GM12878 (cell line): Measurements from ENCODE around the gene IGSF22. TPM values are rescaled to one million over a fixed set of nuclear protein-coding genes. Genes with fewer than 3 reads are reported as not detected.

Experiments used
- ATAC-seq: fragments of 200-7000 bp; cut with Tn5 transposase; 3 replicates; pipeline ENCODE4 v1.9.1; 2020; ENCODE audit warnings: mild to moderate bottlenecking, moderate library complexity
- BruUV-seq: library from RNA; stranded (reverse); fragments of 400-500 nt; replicated peaks from 2 replicates; lab custom pipeline; 2021; lab: Mats Ljungman, UMichigan
- CTCF ChIA-PET: fragments of 300-600 bp; sonication (Branson Sonifier 250); formaldehyde crosslinking; extraction: SDS; loops from one replicate; lab custom pipeline; 2021; ENCODE audit warnings: inconsistent platforms; lab: Yijun Ruan, JAX
- POLR2A ChIA-PET: fragments of 350-600 bp; formaldehyde crosslinking; extraction: SDS; loops from one replicate; lab custom pipeline; 2021; ENCODE audit warnings: inconsistent platforms; lab: Charles Lee
- RAD21 ChIA-PET: fragments of 300-600 bp; sonication (Branson Sonifier 250); formaldehyde crosslinking; loops from one replicate; lab custom pipeline; 2023; ENCODE audit warnings: antibody characterized with exemption; ENCODE audit not compliant: unreplicated experiment; lab: Charles Lee
- SMC1A ChIA-PET: fragments of 300-600 bp; sonication (Branson Sonifier 250); formaldehyde crosslinking; loops from one replicate; lab custom pipeline; 2023; ENCODE audit not compliant: unreplicated experiment, uncharacterized antibody; lab: Charles Lee
- DNase-seq: peaks from one replicate; pipeline ENCODE4 v3.0.0-alpha.2; 2011; ENCODE audit warnings: low read depth, low spot score
- FAIRE-seq: peaks from 3 replicates; lab custom pipeline; 2011; peaks lifted over from hg19 to GRCh38; lab: Jason Lieb, UNC
- H2AFZ ChIP-seq: 2 replicates; pipeline ENCODE4 v1.6.0; 2011; ENCODE audit warnings: low read depth, low read length, control low read depth; ENCODE audit not compliant: control insufficient read depth
- H3K27ac ChIP-seq: 2 replicates; pipeline ENCODE4 v1.5.1; 2011; ENCODE audit warnings: control low read depth; ENCODE audit not compliant: control insufficient read depth, insufficient read depth
- H3K27me3 ChIP-seq, 2 experiments: replicated peaks in 1 of 2; 2 replicates each; pipeline versions ENCODE4 v1.6.0 to v1.6.1; 2011; ENCODE audit warnings: low read length in 1 of 2; ENCODE audit not compliant: control insufficient read depth in 2 of 2, insufficient read depth in 2 of 2
- H3K36me3 ChIP-seq, 2 experiments: 2 replicates each; pipeline ENCODE4 v1.5.1; 2011; ENCODE audit warnings: low read length in 1 of 2; ENCODE audit not compliant: control insufficient read depth in 2 of 2, insufficient read depth in 2 of 2
- H3K4me1 ChIP-seq: 2 replicates; pipeline ENCODE4 v1.6.1; 2011; ENCODE audit warnings: mild to moderate bottlenecking, low read length, moderate library complexity, mixed read lengths; ENCODE audit not compliant: control insufficient read depth, insufficient read depth
- H3K4me2 ChIP-seq: 2 replicates; pipeline ENCODE4 v1.6.0; 2011; ENCODE audit warnings: control low read depth; ENCODE audit not compliant: control insufficient read depth, insufficient read depth
- H3K4me3 ChIP-seq: fragments of 200-600 bp; sonication (generic); 2 replicates; pipeline ENCODE4 v1.5.1; 2016
- H3K79me2 ChIP-seq: 2 replicates; pipeline ENCODE4 v1.6.0; 2011; ENCODE audit warnings: low read length; ENCODE audit not compliant: control insufficient read depth, insufficient read depth
- H3K9ac ChIP-seq: 2 replicates; pipeline ENCODE4 v1.8.0; 2011; ENCODE audit warnings: low read length, control low read depth, mixed read lengths; ENCODE audit not compliant: control insufficient read depth, insufficient read depth
- H3K9me3 ChIP-seq: replicated peaks from 3 replicates; pipeline ENCODE4 v1.5.1; 2011; ENCODE audit warnings: mild to moderate bottlenecking, low read length; ENCODE audit not compliant: control insufficient read depth, insufficient read depth
- H4K20me1 ChIP-seq: 2 replicates; pipeline ENCODE4 v1.6.0; 2011; ENCODE audit not compliant: control insufficient read depth, insufficient read depth
- BRCA1 ChIP-seq: IDR thresholded peaks from 2 replicates; pipeline ENCODE4 v1.6.1; 2011; ENCODE audit warnings: low read depth, low read length, improper control_type of control experiment
- ESRRA ChIP-seq: IDR thresholded peaks from 2 replicates; pipeline ENCODE4 v1.6.1; 2012; ENCODE audit warnings: mild to moderate bottlenecking, low read length, improper control_type of control experiment
- ZBTB40 ChIP-seq: fragments of 450-650 bp; IDR thresholded peaks from 2 replicates; pipeline ENCODE4 v1.6.1; 2016; ENCODE audit warnings: mild to moderate bottlenecking, moderate library complexity, borderline replicate concordance
- WGBS: methylation state at CpG from one replicate; pipeline ENCODE4 v1.1.6; 2016; ENCODE audit warnings: low lambda C conversion rate; ENCODE audit not compliant: insufficient replicate concordance, insufficient coverage; ENCODE audit errors: missing lambda C conversion rate; 5-methylcytosine and 5-hydroxymethylcytosine counted together
- in situ Hi-C: fragments of 300-500 bp; cut with MboI; formaldehyde crosslinking; loops from 9 replicates; pipeline ENCODE4 v1.14.3; 2018; ENCODE audit warnings: mixed read lengths
- intact Hi-C: fragments of 100-400 bp; cut with micrococcal nuclease; formaldehyde crosslinking; loops from one replicate; pipeline ENCODE4 v1.14.2; 2022; ENCODE audit not compliant: unreplicated experiment
- polyA plus RNA-seq, 11 experiments: library from polyadenylated mRNA; depleted of rRNA in 4 of 11; unstranded in 6 of 11; stranded (reverse) in 5 of 11; fragments of >200 nt; fragmentation: Nextera tagmentation in 4 of 11; fragmentation: Illumina TruSeq in 1 of 11; extraction: Ambion mirVana in 4 of 11; extraction: Trizol in 1 of 11; gene quantifications; 1 replicate in 1 of 11; 2 replicates in 10 of 11; pipeline versions ENCODE4 v1.2.1 to v1.2.3, GENCODE V29; 2011 to 2016; ENCODE audit warnings: inconsistent platforms in 2 of 11, missing spikeins in 2 of 11, low read depth in 1 of 11
- total RNA-seq, 4 experiments: library from RNA; depleted of rRNA in 3 of 4; stranded (reverse); fragments of >200 nt in 3 of 4; fragmentation: Illumina TruSeq in 1 of 4; extraction: Trizol in 1 of 4; gene quantifications; 2 replicates each; pipeline versions ENCODE4 v1.2.1 to v1.2.3, GENCODE V29; 2013 to 2021

The IGSF22 gene
- total and polyA plus RNA-seq, 10 of the 15 experiments (the other 5 are each of a cell fraction or from before 2014, with no cell fraction given), result 0.02 to 0.18 TPM; not detected in 8

- FAIRE-seq (no peak), DNase-seq (no peak), ATAC-seq (peak; percentile 31; the same call in 2 of the 3 replicates)
- H3K27ac ChIP-seq, result no peak overlapping the region
- ChIA-PET CTCF (interaction anchor here (1.4 to 24.2 kb wide), 4 partner anchors 10 to 639 kb away, joined by 3 to 494 read pairs (median 9); no protein-coding TSS in a partner anchor), RAD21 (interaction anchor here (1.1 kb wide), 1 partner anchor 32 kb away, joined by 3 read pairs; no protein-coding TSS in a partner anchor), POLR2A (no interaction called here), SMC1A (interaction anchor here (1.3 kb wide), 1 partner anchor 9 kb away, joined by 4 read pairs; no protein-coding TSS in a partner anchor)
- no peaks in the 10 kb centered on the region for H3K9me3 ChIP-seq
- H3K4me3 ChIP-seq, result no peak overlapping the region
- in situ Hi-C loops, result no loop called here
- no peaks in the 10 kb centered on the region for H3K36me3 ChIP-seq
- H3K4me1 ChIP-seq, result no peaks in the 10 kb centered on the region
- 14% methylated on average over 4 of the region's 5 CpGs for WGBS
- TF ChIP-seq ZBTB40 (no peak), ESRRA (no peak), BRCA1 (no peak)
- BruUV-seq, result no TSS peak
- no peaks in the 10 kb centered on the region for H4K20me1 ChIP-seq
- H2AFZ ChIP-seq, result no peak overlapping the region
- no peaks in the 10 kb centered on the region for H3K79me2 ChIP-seq
- H3K4me2 ChIP-seq, result no peak overlapping the region
- intact Hi-C loops, result no loop called here
- no peak overlapping the region for H3K9ac ChIP-seq
- no peaks in the 10 kb centered on the region; a peak in 2 of 4 replicates for H3K27me3 ChIP-seq
Measured at GRCh38 chr11:18754308-18754707, 28.3 kb upstream of the IGSF22 start.
